ENCODE data around the gene SLC25A23.

DNA sequence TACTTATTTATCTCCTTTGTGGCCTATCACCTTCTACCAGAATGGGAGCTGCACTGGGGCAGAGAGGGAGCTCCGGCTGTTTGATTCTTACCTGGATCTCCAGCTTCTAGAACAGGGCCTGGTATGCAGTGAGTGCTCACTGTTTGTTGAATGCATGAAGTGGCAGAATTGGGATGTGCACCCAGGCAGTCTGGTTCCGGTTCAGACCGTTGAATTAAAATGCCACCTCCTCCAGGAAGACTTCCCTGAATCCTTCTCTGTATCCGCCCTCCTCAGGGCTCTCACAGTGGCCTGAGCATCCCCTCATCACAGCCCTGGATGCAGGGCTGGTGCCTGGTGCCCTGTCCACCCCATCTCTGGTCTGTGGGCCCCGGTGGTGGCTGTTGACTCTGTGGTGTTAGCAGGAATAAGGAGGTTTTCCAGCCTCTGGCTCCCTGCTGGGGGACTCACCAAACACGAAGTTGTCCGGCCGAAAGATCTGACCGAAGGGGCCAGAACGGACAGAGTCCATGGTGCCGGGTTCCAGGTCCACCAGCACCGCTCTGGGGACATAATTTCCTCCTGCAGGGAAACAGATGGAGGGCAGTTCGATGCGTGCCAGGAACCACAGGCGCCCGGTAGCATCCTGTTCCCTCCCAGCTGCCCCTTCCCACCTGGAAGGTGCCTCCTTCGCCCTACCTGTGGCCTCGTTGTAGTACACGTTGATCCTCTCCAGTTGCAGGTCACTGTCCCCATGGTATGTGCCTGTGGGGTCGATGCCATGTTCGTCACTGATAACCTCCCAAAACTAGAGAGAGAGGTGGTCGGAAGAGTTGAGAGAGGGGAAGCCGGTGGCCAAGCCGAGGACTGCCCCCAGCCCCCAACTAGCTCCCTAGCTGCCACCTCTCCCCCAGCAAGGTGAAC lies 41.5 kb upstream of the SLC25A23 start:
- TF ChIP-seq POLR2A (IDR thresholded peaks at IDR 0.05; ENCODE audit: low read length) (no peak), GATA1 (IDR thresholded peaks at IDR 0.05; ENCODE audit: low read depth, low read length) (no peak)
